ENCODE measurements around the gene MTHFSD.
A peak's percentile ranks its signal among the peaks of the same experiment; 100 is the strongest.

Gene MTHFSD

DNA sequence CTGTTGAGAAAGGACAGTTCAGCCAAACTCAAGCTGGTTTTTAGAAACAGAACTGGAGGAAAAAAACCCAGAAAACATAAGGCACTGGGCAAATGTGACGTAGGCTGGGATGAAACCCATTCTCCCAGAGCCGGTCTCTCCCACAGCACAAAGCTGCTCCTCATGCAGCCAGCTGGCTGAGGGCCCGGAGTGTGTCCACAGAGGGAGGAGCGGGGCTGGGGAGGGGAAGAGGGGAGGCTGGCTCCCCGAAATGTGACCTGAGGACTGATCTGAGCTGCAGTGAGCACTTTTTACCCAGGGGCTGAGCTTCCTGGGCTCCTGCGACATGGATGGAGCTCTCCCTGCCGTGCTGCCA lies 23.9 kb downstream of the MTHFSD start:
- no peak overlapping the region for H2BK5ac ChIP-seq (ENCODE audit: low read depth, low read length, poor library complexity)
- no peak overlapping the region for H3K4me2 ChIP-seq (ENCODE audit: low read length)
- no CpG with 5 or more reads among the region's 7 CpGs for WGBS (ENCODE audit: extremely low coverage, insufficient coverage, insufficient read length)
- no peaks in the 10 kb centered on the region for H3K79me2 ChIP-seq (ENCODE audit: control insufficient read depth, insufficient read depth, low read length, poor library complexity)
- H3K14ac ChIP-seq (ENCODE audit: low read length), result no peak overlapping the region
- no peak overlapping the region for H2BK12ac ChIP-seq (ENCODE audit: low read length)
- H3K9ac ChIP-seq (ENCODE audit: low read length), result no peak overlapping the region
- H3K4ac ChIP-seq (ENCODE audit: low read depth, low read length), result no peak overlapping the region
- no peaks in the 10 kb centered on the region for H3K4me1 ChIP-seq (ENCODE audit: control insufficient read depth in 1 of 2, insufficient read depth in 2 of 2, low read length in 2 of 2)
- H4K12ac ChIP-seq (ENCODE audit: low read depth, low read length), result no peak overlapping the region
- no peak overlapping the region for H2AK5ac ChIP-seq (ENCODE audit: low read length)
- peaks cover 6 to 7% of the 10 kb centered on the region in 2 experiments for H3K36me3 ChIP-seq (ENCODE audit: control insufficient read depth in 1 of 2, insufficient read depth in 2 of 2, low read length in 2 of 2)
- H3K23ac ChIP-seq (ENCODE audit: low read length), result no peak overlapping the region
- no peak overlapping the region for H3K27ac ChIP-seq (ENCODE audit: low read depth, low read length)
- no peak overlapping the region for H4K91ac ChIP-seq (ENCODE audit: low read depth, low read length)
- peaks cover 6% of the 10 kb centered on the region for H3K9me3 ChIP-seq (ENCODE audit: insufficient read depth, low read depth, low read length)
- no peak overlapping the region for H3K4me3 ChIP-seq (ENCODE audit: low read depth, low read length)
- H3K27me3 ChIP-seq (ENCODE audit: insufficient read depth, low read length), result no peaks in the 10 kb centered on the region
- H4K8ac ChIP-seq (ENCODE audit: low read depth, low read length), result no peak overlapping the region
- no peaks in the 10 kb centered on the region for H3K79me1 ChIP-seq (ENCODE audit: low read length)
- no peak for DNase-seq
- H2AFZ ChIP-seq (ENCODE audit: insufficient read depth, low read length, poor library complexity), result no peak overlapping the region
- H3K18ac ChIP-seq (ENCODE audit: low read length), result no peak overlapping the region
- H2BK120ac ChIP-seq (ENCODE audit: insufficient read depth, low read length, poor library complexity), result no peak overlapping the region

DNA sequence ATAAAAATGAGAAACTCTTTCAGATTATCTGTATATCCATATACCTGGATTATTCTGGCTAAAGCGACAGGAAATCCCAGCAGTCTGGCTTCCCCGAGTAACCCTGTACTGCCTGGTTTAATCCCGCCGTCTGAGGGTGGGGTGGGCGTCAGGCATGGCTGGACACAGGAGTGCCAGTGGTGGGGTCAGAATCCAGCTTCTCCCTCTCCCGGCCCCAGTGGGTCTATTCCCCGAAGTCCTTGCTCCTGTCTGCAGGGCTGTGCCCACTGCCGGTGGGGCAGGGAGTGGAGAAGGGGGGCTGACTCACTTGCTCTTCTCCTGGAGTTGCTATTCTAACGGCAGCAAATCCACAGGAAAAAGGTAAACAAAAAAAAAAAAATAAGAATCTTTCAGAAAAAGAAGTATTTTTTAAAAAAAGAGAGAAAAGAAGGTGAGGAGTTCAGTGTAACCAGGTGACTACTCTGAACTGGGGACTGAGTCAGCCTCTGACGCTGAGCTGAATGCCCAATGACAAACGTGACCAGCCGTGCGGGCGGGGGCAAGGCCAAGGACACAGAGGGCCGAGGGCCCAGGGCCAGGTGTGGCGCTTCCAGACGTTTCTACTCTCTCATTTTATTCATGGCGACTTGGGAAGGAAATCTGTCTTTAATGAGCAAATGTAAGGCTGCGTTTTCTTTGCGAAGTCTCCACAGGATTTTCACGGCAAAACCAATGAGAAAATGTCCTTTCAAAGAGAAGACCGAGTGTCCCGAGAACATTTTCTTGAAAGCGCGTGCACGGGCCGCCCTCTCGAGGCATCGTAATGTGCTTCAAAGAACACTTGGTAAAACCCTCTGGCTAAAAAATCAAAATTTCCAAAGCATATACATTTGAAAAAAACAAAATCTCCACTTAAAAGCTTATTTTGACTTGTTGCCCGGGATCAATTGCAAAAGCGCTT lies 24.5 kb downstream of the MTHFSD start:
- no peak overlapping the region for H3K27ac ChIP-seq (ENCODE audit: low read depth, low read length)
- no peaks in the 10 kb centered on the region for H3K79me1 ChIP-seq (ENCODE audit: low read length)
- no peak overlapping the region for H3K14ac ChIP-seq (ENCODE audit: low read length)
- no peak overlapping the region for H4K8ac ChIP-seq (ENCODE audit: low read depth, low read length)
- no peak overlapping the region for H4K91ac ChIP-seq (ENCODE audit: low read depth, low read length)
- H3K4me3 ChIP-seq (ENCODE audit: low read depth, low read length), result no peak overlapping the region
- H2AFZ ChIP-seq (ENCODE audit: insufficient read depth, low read length, poor library complexity), result no peak overlapping the region
- H3K18ac ChIP-seq (ENCODE audit: low read length), result no peak overlapping the region
- no peak for DNase-seq
- no peak overlapping the region for H3K4me2 ChIP-seq (ENCODE audit: low read length)
- H3K36me3 ChIP-seq (ENCODE audit: control insufficient read depth in 1 of 2, insufficient read depth in 2 of 2, low read length in 2 of 2), result peaks cover 6 to 7% of the 10 kb centered on the region in 2 experiments
- H3K9ac ChIP-seq (ENCODE audit: low read length), result no peak overlapping the region
- no peaks in the 10 kb centered on the region for H3K27me3 ChIP-seq (ENCODE audit: insufficient read depth, low read length)
- no peak overlapping the region for H2BK120ac ChIP-seq (ENCODE audit: insufficient read depth, low read length, poor library complexity)
- no peak overlapping the region for H3K4ac ChIP-seq (ENCODE audit: low read depth, low read length)
- no peaks in the 10 kb centered on the region for H3K4me1 ChIP-seq (ENCODE audit: control insufficient read depth in 1 of 2, insufficient read depth in 2 of 2, low read length in 2 of 2)
- no peak overlapping the region for H4K12ac ChIP-seq (ENCODE audit: low read depth, low read length)
- peaks cover 6% of the 10 kb centered on the region for H3K9me3 ChIP-seq (ENCODE audit: insufficient read depth, low read depth, low read length)
- no peak overlapping the region for H2AK5ac ChIP-seq (ENCODE audit: low read length)
- no peak overlapping the region for H3K23ac ChIP-seq (ENCODE audit: low read length)
- no CpG with 5 or more reads among the region's 31 CpGs for WGBS (ENCODE audit: extremely low coverage, insufficient coverage, insufficient read length)
- no peak overlapping the region for H2BK12ac ChIP-seq (ENCODE audit: low read length)
- no peaks in the 10 kb centered on the region for H3K79me2 ChIP-seq (ENCODE audit: control insufficient read depth, insufficient read depth, low read length, poor library complexity)
- no peak overlapping the region for H2BK5ac ChIP-seq (ENCODE audit: low read depth, low read length, poor library complexity)

GRCh38 chr16:86529160-86529559 lies 25.9 kb downstream of the MTHFSD start:
- no peaks in the 10 kb centered on the region for H3K4me1 ChIP-seq (ENCODE audit: control insufficient read depth in 1 of 2, insufficient read depth in 2 of 2, low read length in 2 of 2)
- no peak overlapping the region for H4K12ac ChIP-seq (ENCODE audit: low read depth, low read length)
- no peak overlapping the region for H3K4ac ChIP-seq (ENCODE audit: low read depth, low read length)
- DNase-seq, result peak in 1 of 2 donors; percentile 8
- H3K9ac ChIP-seq (ENCODE audit: low read length), result no peak overlapping the region
- H3K23ac ChIP-seq (ENCODE audit: low read length), result no peak overlapping the region
- no peak overlapping the region for H2BK12ac ChIP-seq (ENCODE audit: low read length)
- no peaks in the 10 kb centered on the region for H3K79me1 ChIP-seq (ENCODE audit: low read length)
- H3K14ac ChIP-seq (ENCODE audit: low read length), result no peak overlapping the region
- H3K27ac ChIP-seq (ENCODE audit: low read depth, low read length), result no peak overlapping the region
- H3K18ac ChIP-seq (ENCODE audit: low read length), result no peak overlapping the region
- H2AK5ac ChIP-seq (ENCODE audit: low read length), result no peak overlapping the region
- H2BK5ac ChIP-seq (ENCODE audit: low read depth, low read length, poor library complexity), result no peak overlapping the region
- no peak overlapping the region for H4K8ac ChIP-seq (ENCODE audit: low read depth, low read length)
- no peaks in the 10 kb centered on the region for H3K27me3 ChIP-seq (ENCODE audit: insufficient read depth, low read length)
- no peak overlapping the region for H2BK120ac ChIP-seq (ENCODE audit: insufficient read depth, low read length, poor library complexity)
- H3K79me2 ChIP-seq (ENCODE audit: control insufficient read depth, insufficient read depth, low read length, poor library complexity), result no peaks in the 10 kb centered on the region
- H3K9me3 ChIP-seq (ENCODE audit: insufficient read depth, low read depth, low read length), result peaks cover 6% of the 10 kb centered on the region
- WGBS (ENCODE audit: extremely low coverage, insufficient coverage, insufficient read length), result no CpG with 5 or more reads among the region's 8 CpGs
- peaks cover 3 to 7% of the 10 kb centered on the region in 2 experiments for H3K36me3 ChIP-seq (ENCODE audit: control insufficient read depth in 1 of 2, insufficient read depth in 2 of 2, low read length in 2 of 2)
- H4K91ac ChIP-seq (ENCODE audit: low read depth, low read length), result no peak overlapping the region
- no peak overlapping the region for H3K4me2 ChIP-seq (ENCODE audit: low read length)
- H3K4me3 ChIP-seq (ENCODE audit: low read depth, low read length), result no peak overlapping the region
- H2AFZ ChIP-seq (ENCODE audit: insufficient read depth, low read length, poor library complexity), result no peak overlapping the region

- no CpG with 5 or more reads among the region's 38 CpGs for WGBS (ENCODE audit: extremely low coverage, insufficient coverage, insufficient read length)
- Histone ChIP-seq H3K9ac (ENCODE audit: low read length) (no peak overlapping the region), H3K79me2 (ENCODE audit: control insufficient read depth, insufficient read depth, low read length, poor library complexity) (no peaks in the 10 kb centered on the region), H3K23ac (ENCODE audit: low read length) (no peak overlapping the region), H2AFZ (ENCODE audit: insufficient read depth, low read length, poor library complexity) (no peak overlapping the region), H2AK5ac (ENCODE audit: low read length) (no peak overlapping the region), H3K27ac (ENCODE audit: low read depth, low read length) (no peak overlapping the region), H3K14ac (ENCODE audit: low read length) (no peak overlapping the region), H2BK12ac (ENCODE audit: low read length) (no peak overlapping the region), H3K4me3 (ENCODE audit: low read depth, low read length) (peak overlapping the region; percentile 3), H4K12ac (ENCODE audit: low read depth, low read length) (no peak overlapping the region), H3K79me1 (ENCODE audit: low read length) (no peaks in the 10 kb centered on the region), H3K18ac (ENCODE audit: low read length) (no peak overlapping the region), H3K9me3 (ENCODE audit: insufficient read depth, low read depth, low read length) (peaks cover 6% of the 10 kb centered on the region), H3K4me2 (ENCODE audit: low read length) (no peak overlapping the region), H3K4me1 (ENCODE audit: control insufficient read depth in 1 of 2, insufficient read depth in 2 of 2, low read length in 2 of 2) (no peaks in the 10 kb centered on the region), H3K27me3 (ENCODE audit: insufficient read depth, low read length) (no peaks in the 10 kb centered on the region), H4K8ac (ENCODE audit: low read depth, low read length) (no peak overlapping the region), H2BK120ac (ENCODE audit: insufficient read depth, low read length, poor library complexity) (no peak overlapping the region), H3K4ac (ENCODE audit: low read depth, low read length) (no peak overlapping the region), H4K91ac (ENCODE audit: low read depth, low read length) (no peak overlapping the region), H2BK5ac (ENCODE audit: low read depth, low read length, poor library complexity) (no peak overlapping the region), H3K36me3 (ENCODE audit: control insufficient read depth in 1 of 2, insufficient read depth in 2 of 2, low read length in 2 of 2) (peaks cover 3 to 7% of the 10 kb centered on the region in 2 experiments)
- no peak for DNase-seq
These were observed 26.7 kb downstream of the MTHFSD start for GRCh38 chr16:86528061-86528929.

Measured in trophoblast cell (in vitro differentiated cells and primary cell).